Stimulated activated CD4-positive, alpha-beta T cell treated with anti-CD3 and anti-CD28 coated beads, Interleukin-4, amount 100 ng/mL, for 48 hours (primary cell): Measurements from ENCODE around the gene DACT3.
A peak's percentile ranks its signal among the peaks of the same experiment; 100 is the strongest.

Experiments
- DNase-seq, 2 donors: peaks; one replicate each; pipeline ENCODE4 v3.0.0-alpha.2; 2020; ENCODE audit warnings: low read depth in 2 of 2

DACT3 gene, protein sequence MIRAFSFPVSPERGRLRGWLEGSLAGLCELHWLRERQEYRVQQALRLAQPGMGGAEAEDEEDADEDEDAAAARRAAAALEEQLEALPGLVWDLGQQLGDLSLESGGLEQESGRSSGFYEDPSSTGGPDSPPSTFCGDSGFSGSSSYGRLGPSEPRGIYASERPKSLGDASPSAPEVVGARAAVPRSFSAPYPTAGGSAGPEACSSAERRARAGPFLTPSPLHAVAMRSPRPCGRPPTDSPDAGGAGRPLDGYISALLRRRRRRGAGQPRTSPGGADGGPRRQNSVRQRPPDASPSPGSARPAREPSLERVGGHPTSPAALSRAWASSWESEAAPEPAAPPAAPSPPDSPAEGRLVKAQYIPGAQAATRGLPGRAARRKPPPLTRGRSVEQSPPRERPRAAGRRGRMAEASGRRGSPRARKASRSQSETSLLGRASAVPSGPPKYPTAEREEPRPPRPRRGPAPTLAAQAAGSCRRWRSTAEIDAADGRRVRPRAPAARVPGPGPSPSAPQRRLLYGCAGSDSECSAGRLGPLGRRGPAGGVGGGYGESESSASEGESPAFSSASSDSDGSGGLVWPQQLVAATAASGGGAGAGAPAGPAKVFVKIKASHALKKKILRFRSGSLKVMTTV

DNA sequence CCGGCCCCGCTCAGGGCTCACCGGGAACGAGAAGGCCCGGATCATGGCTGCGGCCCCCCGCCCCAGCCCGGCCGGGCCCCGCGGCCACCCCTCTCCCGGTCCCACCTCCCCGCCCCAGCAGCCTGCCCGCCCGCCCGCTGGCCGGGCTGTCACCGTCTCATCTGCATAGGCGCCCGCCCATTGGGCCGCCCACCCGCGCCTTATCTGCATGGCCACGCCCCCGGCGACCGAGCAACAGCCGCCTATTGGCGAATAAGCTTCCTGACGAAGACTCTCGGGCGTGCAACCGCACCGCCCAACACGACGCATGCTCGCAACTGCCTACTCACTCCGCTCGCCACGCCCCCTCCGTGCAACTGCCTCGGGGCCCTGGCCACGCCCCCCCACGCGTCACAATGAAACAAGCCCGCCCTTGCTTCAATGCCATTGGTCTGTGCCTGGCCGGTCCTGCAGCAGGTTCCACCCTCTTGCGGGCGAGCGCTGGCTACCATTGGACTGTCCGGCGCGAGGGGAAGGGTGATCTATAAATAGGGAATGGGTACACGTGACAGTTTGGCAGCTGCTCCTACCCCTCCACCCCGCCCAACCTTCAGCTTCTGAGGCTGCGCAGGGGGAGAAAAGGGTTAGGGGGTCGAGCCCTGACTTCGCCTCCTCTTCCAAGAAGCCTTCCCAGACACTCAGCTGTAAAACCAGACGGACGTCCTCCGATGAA is at the start of gene DACT3:
DACT3 (minus strand) TSS at position 163 of the 712 bp plus-strand sequence; CDS start at position 45, 118 bp downstream.
- peak; percentile 100 for DNase-seq

DNA sequence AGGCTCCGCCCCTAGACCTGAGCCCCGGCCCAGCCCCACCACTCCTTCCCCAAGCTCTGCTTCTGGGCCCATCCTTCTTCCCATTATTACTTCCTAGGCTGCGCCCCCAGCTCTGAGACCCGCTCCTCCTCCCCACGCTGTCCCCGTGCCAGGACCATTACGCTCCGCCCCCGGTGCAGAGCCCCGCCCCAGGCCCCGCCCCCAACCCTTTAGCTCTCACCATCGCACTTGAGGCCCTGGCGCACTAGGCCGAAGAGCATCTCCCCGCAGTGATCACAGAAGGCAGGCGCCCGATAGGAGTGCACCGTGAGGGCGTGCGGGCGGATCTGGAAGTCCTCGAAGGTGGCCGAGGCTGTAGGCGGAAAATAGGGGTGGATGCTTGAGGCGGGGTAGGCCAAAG is 49.7 kb upstream of the DACT3 start:
- DNase-seq = no peak

DNA sequence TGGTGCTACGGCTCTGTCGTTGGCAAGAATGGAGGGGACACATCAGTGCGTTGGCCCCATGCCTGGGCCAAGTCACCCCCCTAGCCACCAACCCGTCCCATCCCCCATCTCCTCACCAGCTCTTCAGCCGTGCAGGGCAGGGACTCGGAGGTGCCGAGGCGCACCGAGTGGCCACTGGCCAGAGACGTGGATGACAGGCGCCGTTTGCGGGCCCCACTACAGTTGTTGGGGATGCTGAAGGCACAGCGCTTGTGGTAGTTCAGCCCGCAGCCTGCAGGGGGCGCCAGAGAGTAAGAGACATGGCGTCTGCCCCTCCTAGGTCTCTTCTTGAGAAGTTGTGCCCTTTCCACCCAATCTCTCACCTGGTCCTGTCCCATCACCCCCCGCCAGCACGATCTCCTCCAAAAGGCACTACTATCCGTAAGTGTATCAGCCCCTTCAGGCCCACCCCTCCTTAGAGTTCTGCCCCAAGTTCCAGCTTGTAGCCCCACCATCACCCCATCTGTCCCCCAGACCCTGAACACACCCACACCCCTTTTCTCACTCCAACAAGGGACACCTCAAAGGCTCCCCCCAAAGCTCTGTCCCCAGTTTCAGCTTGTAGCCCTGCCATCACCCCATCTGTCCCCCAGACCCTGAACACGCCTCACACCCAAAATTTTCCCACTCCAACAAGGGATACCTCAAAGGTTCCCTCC is 43.5 kb upstream of the DACT3 start:
- DNase-seq = peak; percentile 77 to 97

DNA sequence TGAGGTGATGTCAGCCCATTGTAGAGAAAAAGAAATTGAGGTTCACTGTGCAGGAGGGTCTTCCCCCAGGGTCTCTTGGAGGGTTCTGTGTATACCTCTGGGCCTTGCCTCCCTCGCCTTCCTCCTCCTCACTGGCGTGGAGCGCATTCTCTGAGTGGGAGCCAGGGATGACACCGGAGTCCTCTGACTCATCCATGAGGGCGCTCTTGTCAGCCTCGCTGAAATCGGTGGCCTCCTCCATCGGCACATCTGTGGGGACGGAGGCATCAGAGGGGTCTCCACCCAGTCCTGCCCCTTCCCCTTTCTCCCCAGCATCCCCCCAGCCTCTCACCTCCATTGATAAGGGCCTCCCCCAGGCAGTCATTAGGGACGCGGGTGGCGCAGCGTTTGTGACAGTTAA is 39.7 kb upstream of the DACT3 start:
- DNase-seq = no peak

DNA sequence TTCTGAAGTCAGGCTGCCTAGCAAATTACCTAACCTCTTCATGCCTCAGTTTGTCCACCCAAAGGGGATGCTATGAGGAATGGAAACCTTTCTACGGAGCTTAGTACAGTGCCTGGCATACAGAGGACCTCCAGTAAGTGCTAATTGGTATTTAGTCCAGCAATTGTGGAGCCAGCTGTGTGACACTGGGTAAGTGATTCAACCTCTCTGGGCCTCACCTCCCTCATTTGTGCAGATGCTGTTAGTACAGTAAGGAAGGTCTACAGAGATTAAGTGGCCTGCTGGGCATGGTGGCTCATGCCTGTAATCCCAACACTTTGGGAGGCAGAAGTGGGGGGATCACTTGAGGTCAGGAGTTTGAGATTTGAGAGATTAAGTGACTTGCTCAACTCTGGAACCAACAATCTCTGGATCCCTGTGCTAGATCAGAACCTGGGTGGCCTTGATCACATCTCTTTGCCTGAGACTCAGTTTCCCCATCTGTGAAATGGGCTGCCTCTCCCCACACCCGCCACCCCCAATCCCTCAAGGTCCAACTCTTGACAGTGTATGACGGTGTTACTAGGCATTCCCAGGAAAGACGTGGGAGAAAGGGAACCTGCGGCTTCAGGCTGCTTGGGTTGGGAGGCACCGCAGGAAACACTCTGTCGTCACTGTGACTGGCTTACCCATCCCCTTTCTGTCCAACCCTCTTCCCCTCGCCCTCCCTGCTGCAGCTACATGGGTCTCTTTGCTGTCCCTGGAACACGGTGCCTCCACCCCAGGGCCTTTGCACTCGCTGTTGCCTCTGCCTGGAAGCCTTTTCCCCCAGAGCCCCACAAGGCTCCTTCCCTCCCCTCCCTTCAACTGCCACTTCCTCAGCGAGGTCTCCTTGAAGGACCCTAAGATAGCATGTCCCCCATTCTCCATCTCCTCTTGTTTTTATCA is 37.7 kb upstream of the DACT3 start:
- no peak for DNase-seq

DNA sequence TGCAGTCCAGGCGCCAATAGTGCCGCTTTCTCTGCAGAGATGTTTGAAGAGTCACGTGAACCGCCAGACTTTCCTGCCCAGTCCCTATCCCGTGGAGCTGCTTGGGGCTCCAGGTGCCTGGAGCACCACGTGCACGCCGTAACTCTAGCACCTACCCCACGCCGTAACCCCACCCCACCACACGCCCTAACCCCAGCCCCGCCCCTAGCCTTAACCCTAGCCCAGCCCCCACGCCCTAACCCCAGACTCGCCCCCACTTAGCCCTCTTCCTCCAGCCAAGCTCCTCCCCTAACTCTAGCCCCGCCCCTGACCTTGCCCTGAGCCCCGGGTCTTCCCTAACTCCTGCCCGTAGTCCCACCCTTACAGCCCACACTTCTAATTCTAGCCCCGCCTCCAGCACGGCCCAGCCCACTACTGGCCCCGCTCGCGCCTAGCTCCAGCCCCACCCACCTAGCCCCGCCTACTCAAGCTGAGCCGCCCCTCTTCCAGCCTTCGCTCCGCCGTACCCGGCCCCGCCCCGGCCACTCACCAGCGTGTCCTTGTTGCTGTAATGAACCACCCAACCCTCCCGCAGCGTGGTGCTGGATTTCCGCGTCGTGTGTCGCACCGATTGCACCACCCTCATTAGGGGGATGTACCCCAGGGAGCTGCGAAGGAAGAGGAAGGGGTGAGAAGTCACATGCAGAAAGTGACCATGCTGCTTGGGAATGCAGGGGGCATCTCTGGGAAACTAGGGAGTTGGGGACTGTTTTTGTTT is 36.4 kb upstream of the DACT3 start:
- no peak for DNase-seq

DNA sequence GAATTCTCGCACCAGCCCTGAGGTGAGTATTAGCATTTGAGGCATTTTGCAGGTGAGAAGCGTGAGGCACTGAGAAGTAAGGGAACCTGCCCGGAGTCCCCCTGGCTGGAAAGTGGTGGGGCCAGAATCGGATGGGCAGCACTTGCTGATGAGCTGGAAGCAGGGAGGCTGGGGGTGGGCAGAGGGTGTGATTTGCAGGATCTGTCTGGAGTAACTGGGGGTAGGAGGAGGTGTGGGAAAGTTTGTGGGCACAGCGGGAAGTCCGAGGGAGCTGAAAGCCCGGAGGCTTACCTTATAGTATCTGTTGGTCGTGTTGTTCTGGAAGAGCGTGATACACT is 35.9 kb upstream of the DACT3 start:
- DNase-seq = no peak

DNA sequence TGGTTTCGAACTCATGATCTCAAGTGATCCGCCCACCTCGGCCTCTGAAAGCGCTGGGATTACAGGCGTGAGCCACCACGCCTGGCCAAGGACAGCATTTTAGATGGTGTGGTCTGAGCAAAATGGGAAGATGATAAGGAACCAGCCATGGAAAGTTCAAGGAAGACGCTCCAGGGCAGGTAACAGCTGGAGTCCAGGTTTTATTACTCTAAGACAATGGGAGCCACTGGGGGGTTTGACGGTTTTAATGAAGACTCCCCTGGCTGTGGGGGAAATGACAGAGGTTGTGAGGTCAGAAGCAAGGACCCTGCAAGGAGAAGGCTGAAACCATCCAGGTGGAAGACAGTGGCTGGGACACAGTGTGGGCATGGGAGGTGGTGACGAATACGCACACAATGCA is 35.1 kb upstream of the DACT3 start:
- DNase-seq = no peak

DNA sequence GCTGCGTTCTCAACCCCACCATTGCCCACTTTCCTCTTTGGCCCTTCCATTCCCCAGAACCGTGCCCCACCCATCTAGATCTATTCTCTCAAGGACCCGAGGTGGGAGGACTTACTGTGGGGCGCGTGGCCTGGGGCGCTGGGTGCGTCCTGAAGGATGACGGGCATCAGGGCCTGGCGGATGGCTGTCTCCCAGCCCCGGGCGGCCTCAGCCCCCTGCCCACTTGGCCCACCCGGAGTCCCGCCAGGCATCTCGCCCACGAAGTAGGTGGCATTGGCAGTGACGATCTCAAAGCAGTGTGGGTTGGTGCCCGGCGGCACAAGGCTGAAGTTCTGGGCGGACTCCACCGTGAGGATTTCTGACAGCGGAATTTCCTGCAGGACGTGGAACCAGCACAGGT is 32.8 kb upstream of the DACT3 start:
- DNase-seq = no peak

DNA sequence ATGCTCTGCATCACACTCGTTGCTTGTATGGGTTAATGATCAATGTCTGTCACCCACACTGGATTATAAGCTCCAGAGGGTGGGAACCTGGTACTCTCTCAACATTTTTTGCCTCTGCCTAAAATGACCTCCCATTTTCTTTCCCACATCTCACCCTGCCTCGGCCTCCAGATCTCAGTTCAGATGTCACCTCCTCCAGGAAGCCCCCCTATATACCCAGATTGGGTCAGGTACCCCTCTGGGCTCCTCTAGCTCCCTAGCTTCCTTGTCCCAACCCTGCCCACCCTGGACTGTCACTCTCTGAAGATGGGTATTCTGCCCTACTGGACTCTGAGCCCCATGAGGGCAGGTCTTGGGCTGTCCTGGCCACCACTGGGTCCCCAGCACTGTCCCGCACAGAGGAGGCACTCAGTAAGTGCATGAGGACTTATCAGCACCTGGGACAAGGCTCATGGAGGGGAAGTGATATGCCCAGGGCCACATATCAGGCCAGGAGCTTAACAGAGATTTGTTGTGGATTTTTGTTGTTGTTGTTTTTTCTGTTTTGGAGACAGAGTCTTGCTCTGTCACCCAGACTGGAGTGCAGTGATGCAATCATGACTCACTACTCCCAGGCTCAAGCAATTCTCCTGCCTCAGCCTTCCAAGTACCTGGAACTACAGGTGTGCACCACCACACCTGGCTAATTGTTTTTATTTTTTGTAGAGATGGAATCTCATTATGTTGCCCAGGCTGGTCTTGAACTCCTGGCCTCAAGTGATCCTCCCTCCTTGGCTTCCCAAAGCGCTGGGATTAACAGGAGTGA is 32.1 kb upstream of the DACT3 start:
- no peak for DNase-seq

DNA sequence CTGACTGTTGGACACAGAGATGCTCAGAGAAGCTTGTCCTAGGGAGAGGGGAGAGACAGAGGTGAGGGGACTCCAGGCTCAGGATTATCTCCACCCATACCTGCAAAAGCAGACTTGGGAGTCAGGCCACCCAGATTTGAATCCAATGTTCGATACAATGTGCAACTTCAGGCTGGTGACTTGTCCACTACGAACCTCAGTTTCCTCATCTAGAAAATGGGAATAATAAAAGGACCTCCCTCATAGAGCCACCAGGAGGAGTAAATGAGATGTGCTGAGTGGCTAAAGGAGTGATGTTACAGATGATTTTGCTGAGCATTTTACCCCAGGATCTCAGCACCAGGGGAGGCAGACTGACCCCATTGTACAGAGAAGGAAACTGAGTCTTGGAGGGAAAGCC is 31.0 kb upstream of the DACT3 start:
- DNase-seq = no peak

DNA sequence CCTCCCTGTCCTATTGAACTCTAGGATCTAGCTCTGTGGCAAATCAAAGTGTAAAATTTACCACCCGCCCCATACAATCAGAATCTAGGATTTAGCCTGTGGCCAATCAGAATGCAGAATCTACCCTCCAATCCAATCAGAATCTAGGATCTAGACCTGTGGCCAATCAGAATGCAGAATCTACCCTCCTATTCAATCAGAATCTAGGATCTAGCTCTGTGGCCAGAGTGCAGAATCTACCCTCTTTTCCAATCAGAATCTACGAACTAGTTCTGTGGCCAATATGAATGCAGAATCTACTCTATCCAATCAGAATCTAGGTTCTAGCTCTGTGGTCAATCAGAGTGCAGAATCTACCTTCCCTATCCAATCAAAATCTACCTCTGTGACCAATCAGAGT is 30.1 kb upstream of the DACT3 start:
- no peak for DNase-seq

DNA sequence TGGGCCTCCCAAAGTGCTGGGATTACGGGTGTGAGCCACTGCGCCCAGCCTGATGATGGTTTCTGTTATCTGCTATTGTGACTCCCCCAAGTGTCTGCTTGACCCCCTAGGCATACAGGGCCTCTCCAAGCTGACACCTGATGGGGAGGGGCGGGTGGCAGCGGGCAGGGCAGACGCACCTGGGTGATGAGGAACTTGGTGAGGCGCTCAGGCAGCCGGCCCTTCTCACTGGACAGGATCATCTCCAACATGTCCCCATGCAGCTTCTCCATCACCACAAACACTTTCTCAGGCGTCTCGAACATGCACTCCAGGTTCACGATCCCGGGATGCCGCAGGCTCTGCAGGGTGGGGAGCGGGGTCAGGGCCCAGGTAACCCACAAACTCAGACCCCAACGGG is 28.4 kb upstream of the DACT3 start:
- DNase-seq = no peak

DNA sequence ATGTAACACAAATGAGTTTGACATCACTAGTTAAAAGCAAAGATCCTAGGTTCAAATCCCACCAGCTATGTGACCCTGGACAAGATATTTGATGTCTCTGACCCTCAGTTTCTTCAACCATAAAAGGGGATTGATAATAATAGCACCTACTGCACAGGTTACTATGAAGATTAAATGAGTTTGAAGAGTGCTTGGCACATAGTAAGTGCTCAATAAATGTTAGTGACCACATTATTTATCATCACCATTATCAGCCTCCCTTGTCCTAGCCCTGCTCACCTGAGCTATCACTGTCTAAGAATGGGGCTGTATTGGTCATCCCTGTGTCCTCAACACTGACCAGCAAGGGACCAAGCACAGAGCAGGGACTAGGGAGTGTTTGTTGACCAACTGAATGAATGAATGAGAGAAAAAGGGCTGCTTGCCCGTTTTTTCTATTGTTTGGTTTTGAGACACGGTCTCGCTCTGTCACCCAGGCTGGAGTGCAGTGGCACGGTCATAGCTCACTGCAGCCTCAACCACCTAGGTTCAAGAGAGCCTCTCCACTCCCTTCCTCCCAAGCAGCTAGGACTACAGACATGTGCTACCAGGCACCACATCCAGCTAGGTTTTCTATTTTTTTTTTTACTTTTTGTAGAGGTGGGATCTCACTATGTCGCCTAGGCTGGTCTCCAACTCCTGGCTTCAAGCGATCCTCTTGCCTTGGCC is 26.6 kb upstream of the DACT3 start:
- DNase-seq = no peak

DNA sequence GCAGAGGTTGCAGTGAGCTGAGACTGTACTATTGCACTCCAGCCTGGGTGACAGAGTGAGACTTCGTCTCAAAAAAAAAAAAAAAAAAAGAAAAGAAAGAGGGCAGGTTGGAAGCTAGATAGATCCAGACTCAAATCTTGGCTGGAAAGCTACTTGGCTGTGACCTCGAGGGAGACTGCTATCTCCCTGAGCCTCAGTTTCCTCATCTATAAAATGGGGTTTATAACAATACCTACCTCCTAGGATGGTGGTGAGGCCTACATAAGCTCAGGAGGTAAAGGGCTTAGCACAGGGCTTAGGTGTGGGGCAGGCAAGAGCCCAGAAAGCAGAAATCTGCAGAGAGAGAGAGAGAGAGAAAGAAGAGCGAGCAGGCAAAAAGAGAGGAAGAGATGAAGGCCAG is 24.2 kb upstream of the DACT3 start:
- DNase-seq = no peak

DNA sequence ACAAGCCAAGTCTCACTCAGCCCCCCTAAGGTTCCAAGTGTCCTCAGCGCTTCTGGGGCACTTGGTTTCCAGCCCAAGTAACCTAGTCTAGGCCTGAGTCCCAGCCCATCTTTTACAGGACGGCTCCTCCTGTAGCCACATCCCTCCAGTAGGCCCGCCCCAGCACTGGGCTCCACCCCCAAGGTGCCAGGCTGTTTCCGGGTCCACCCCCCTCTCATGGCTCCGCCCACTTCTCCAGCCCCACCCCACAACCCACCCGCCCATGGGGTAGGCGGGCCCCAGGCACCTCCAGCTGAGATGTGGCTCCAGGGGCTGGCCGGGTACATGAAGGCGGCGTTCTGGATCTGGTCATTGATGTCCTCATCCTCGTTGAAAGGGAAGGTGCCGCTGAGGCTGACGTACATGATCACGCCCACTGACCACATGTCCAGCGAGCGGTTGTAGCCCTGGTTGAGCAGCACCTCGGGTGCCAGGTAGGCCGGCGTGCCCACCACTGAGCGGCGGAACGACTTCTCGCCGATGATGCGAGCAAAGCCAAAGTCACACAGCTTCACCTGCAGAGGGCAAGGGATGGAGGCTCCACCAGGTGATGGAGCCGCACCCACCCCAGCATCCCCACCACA is 17.2 kb upstream of the DACT3 start:
- peak; percentile 57 to 65 for DNase-seq

DNA sequence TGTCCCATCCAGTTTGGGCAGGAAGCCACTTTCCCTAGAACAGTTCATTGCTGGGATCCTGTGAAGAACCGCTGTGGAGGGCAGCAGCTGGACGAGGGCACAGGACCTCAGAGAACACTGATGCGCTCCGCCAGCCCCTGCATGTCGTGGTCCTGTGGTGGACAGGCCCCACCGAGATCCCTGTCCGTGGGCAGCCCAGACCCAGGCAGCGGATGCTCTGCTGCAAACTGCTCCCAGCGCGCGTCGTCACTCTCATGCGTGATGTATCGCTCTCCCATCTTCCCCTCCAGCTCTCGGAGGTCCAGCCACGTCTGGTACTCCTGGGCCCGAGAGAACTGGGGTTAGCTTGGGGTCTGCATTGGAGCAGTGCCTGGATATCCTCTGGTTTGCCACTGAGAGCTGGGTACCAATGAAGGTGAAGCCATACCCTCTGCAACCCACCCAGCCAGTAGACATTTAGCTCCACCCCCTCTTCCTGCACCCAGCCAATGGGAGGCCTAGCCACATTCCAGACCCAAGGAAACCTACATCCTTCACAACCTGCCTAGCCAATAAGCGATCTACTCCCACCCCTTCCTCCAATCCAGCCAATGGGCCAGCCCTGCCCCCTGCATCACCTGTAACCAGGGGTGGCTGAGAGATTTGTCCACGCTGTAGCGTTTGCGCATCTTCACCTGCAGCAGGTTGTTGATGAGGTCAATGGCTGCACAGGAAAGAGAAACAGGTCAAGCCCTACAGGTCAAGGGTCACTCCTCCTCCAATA is 13.6 kb upstream of the DACT3 start:
- no peak for DNase-seq

DNA sequence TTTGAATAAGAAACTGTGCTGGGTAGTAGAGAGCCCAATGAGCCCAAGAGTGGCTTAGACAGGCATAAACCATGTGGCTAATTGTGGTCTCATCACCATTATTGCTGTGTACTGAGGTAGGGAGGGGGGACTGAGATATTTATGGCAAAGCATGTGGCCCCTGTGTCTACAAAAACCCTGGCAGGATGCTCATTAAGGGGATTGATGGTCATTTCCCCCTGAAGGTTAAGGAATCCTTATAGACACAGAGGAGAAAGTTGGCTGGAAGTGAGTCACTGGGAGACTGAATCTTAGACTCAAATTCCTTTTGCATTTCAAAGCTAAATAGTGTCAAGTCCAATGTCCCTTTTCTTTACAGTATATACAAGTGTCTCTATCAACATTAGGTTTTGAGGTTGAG is 9.8 kb upstream of the DACT3 start:
- no peak for DNase-seq
